GM21447 (cell line): Measurements from ENCODE around the gene OR5T2.
"Not testable (repeated sequence)": the region's sequence is repeated elsewhere in the genome, so short reads cannot be mapped to it uniquely, and the experiment has no call there.

Experiments
- ATAC-seq: cut with Tn5 transposase; IDR thresholded peaks from one replicate; pipeline ENCODE4 v1.9.1; 2021; ENCODE audit not compliant: unreplicated experiment

OR5T2 gene

DNA sequence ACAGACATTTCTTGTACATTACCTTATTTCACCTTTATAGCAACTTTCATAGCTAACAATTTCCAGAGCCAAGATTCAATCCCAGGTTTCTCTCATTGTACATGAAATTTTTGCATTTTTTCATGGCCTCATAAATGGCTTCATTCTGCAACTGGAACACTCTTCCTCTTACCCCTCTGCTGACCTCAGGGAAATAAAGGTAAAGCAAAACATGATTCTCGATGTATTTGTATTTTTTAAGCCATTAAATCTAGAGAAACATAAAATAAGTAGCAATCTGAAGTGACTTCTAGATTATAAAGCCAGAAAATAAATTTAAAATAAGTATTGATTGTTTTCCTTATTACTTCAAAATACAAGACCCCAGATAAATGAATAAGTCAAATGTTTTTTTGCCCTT lies at the start of gene OR5T2:
OR5T2 (minus strand) TSS at position 101 of the 400 bp plus-strand sequence. CDS start 1,193 bp downstream, outside the sequence.
- ATAC-seq, result no peak

DNA sequence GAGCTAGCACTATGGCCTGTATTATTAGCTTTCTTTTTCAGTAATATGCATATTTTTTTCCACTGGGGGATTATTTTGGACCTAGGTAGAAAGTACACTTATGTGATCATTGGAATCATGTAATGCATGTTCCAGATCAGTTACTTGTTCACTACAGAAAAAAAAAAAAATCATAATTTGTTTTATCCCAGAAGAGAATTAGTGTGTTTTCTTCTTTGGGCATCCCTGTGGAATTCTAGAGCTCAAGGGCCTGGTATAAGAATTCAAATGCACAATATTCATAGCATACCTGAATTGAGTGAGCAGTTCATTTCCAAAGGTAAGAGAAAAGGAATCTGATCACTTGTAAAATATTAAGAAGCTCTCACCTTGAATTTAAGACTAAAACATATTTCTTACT lies 39.8 kb upstream of the OR5T2 start, which contains the start of gene OR5T1:
OR5T1 (plus strand) TSS at position 301 of the 400 bp plus-strand sequence. CDS start 1,485 bp downstream, outside the sequence.
- no peak for ATAC-seq

DNA sequence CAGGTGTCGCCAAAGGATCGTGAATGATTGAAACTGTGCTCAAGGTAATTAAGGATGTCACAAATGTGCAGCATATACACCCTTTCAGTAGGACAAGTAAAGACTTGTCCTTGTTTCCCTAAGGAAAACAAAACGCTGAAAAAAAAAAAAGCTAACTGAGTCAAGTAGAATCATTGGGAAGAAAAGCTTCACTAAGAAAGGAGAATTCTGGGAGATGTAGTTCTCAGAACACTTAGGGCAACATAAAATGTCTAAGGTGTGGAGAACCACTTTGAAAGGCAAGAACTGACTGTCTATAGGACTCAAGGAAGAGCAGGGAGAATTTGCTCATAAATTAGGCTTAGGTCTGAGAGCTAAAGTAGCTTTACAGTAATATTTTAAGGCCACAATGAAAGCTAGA lies 37.0 kb upstream of the OR5T2 start:
- ATAC-seq, result no peak

DNA sequence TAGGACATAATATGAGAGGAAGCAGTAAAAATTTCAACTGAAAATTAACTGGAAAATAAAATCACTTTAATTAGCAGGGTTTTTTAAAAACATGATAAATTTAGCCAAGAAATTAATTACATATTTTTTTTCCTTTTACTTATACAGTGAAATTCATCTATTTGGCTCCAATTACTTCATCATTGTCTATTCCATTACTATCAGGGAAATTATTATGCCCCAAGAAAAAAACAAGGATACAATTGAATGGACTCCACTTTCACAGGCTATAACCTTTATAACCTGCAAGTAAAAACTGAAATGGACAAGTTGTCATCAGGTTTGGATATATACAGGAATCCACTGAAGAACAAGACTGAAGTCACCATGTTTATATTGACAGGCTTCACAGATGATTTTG lies 17.9 kb upstream of the OR5T2 start, which contains the start of gene OR5T3:
OR5T3 (plus strand) TSS at position 301 of the 400 bp plus-strand sequence; CDS start at position 301, 0 bp downstream.
- ATAC-seq, result no peak

DNA sequence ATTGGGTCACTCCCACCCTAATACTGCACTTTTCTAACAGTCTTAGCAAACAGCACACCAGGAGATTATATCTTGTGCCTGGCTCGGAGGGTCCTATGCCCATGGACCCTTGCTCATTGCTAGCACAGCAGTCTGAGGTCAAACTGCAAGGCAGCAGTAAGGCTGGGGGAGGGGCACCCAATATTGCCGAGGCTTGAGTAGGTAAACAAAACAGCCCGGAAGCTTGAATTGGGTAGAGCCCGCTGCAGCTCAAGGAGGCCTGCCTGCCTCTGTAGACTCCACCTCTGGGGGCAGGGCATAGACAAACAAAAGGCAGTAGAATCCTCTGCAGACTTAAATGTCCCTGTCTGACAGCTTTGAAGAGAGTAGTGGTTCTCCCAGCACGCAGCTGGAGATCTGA lies 14.3 kb downstream of the OR5T2 start:
- ATAC-seq, result not testable (repeated sequence)

DNA sequence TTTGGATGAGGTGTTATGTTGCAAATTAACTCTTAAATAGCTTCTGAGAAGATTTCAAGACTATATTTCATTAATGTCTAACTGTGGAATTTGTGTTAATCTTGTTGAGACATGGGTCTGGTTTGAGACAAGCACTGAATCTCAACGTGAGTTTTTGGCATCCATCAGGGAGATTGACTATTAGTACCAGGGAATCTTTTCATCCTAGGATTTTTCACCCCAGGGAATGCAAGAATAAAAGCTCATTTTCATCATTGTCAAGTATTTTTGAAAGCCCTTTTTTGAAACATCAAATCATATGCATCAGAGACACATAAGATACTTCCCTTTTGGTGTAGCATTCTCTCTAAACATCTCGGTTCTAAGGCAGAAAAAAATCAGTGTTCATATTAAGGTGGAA lies 19.5 kb downstream of the OR5T2 start:
- ATAC-seq, result no peak

DNA sequence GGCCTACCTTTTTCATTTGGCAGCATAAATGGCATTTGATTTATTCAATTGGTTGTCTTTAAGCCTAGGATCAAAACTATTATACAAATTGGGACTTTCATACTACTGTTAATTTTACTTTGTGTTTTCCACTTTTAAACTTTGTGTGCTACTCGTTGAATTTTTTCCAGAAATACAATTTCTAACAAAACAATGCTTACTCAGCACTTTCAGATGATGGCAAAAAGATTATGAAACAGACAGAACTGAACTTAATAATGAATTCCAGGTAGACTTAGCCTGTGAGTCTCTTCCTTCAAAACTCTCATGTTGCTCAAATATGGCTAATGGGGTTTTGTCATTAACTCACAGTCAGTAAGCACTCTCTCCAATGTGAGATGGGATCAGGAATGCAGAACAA lies 26.3 kb downstream of the OR5T2 start:
- ATAC-seq, result no peak

DNA sequence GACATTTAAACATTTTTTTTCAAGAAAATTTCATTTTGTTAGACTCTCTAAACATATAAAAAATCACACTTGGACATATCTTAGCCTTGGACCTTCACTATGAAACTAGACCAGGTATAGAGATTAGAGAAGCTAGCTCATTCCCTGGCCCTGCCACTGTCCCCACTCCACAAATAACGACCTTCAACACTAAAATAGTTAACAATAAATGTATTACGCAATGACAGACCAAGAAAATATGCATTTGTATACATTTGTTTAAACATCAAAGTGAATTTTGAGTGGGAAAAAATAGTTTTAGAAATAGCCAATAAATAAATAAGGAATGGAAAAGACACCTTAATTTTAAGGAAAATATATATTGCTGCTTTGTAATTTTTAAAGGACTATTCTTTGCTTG lies 36.7 kb downstream of the OR5T2 start:
- ATAC-seq, result no peak

DNA sequence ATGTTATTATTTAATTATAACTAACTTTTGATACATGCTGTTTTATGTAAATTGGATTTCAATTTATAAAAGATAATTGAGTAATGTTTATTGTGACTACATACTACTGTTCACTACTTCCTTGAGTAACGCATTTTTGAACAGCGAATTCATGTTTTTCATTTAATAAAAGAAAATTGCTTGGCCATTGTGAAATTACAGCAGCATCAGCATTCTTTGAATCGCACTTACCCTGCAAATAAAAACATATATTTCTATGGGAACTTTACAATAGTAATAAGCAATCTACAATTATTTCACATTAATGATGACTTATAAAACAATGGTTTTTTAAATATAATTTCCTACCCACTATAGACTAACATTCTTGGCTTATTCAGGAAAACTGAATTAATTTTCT lies 37.4 kb downstream of the OR5T2 start:
- no peak for ATAC-seq

DNA sequence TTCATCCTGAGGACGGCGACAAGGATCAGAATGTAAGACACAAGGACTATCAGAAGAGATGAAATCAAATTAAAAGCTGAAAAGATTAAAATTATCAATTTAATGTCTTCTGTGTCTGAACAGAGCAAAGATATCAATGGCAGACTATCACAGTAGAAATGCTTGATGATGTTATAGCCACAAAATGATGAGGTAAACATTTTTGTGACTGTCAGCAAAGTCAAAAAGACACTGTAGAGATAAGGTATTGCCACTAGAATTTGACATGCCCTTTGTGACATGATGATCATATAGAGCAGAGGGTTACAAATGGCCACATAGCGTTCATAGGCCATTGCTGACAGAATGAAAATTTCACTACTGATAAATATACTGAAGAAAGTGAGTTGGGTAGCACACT lies 45.5 kb downstream of the OR5T2 start:
- no peak for ATAC-seq

DNA sequence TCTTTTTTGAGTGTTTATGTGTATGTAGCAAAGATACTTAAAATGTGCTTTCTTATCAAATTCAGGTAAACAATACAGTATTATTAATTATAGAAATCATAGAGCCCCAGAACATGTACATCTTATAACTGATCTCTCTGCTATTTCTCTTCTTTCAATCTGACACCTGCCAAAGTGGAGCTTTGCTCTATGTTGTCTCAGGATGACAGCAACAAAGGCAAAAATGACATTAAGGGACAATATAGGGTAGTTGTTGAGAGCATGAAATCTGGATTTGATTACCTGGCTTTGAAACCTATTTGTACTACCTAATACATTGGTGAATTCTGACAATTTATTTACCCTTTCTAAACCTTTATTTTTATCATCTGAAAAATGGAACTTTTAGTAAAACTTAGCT lies 50.6 kb downstream of the OR5T2 start:
- no peak for ATAC-seq
